GM21825 (cell line): ENCODE data around the gene RNF130.

ENCODE experiments used
- ATAC-seq: cut with Tn5 transposase; IDR thresholded peaks from one replicate; pipeline ENCODE4 v1.9.1; 2021; ENCODE audit warnings: mild to moderate bottlenecking, moderate library complexity; ENCODE audit not compliant: unreplicated experiment

Gene RNF130

GRCh38 chr5:180071531-180072255 is at the start of gene RNF130:
Gene RNF130 (minus strand): TSS chr5:180071759. CDS start chr5:180071702, 57 bp downstream.
- ATAC-seq: peak; percentile 68

GRCh38 chr5:180120237-180121101 is 48.9 kb upstream of the RNF130 start:
- ATAC-seq: no peak

DNA sequence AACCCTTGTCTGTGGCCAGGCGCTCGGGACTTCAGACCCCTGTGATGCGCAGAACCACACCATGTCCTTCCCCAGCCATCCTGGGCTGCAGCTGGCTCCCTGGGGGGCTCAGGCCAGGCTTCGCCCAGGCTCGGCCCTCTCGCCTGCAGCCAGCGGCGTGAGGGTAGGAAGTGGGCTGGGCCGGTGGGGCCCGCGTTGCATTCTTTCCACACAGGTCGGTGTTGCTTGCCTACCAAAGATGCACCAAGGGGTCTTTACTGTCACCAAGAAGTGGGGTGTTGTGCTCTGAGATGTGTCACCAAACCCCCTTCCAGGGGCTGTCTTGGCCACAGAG is 48.3 kb upstream of the RNF130 start:
- ATAC-seq: no peak

DNA sequence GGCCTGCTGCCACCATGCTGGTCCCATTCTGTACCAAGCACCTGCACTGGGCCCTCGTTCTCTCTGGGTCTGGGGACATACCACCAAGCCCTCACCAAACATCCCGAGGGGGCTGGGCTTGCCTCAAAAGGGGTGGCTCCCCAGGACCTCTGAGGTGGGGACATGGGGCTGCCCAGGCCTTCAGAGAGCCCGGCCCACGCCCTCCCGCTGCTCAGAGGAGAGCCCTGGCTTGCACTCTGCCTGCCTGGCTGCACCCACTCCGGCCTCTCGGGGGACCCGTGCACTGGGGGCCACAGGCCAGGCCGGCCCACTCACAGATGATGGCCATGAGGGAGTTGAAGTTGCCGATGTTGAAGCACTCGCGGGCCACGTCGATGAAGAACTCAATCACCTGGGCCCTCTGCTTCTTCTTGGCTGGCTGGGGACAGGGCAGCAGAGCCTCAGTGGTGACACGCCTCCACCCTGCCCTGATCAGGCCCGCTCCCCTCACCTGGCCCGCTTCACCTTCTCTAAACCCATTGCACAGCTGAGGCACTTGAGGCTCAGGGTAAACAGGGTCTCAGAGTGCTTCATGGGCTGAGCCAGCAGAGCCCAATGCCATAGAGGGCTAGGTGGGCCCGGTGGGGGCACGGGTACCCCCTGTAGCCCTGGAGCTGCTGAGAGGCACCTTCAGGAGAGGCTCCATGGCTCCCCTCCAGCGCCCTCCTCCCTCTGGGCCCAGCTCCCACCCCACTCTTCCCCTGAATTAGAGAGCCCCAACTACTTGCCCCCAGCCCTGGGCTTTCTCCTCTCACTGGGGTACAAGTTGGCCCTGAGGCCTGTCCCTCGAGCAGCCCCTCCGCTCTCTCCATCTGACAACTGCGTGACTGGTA is 47.7 kb upstream of the RNF130 start:
- no peak for ATAC-seq

DNA sequence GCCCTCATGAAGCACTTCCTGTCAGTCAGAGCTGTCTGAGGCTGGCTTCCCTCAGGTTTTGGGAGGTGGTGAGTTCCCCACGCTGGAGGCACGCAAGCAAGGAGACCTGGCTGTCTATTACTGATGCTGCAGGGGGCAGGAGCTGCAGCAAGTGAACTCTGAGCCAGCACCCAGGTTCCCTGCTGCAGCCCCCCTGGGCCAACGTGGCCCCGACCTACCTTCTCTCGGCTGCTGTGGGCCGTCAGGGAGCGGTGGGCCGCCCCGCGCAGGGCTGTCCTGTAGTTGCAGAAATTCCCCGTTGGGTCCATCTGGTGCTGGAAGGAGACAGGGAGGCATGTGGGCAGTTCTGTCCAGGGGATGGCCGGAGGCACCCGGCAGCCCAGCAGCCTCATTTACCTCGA is 46.8 kb upstream of the RNF130 start:
- no peak for ATAC-seq

GRCh38 chr5:180117000-180117725 is 45.6 kb upstream of the RNF130 start:
- ATAC-seq: no peak

DNA sequence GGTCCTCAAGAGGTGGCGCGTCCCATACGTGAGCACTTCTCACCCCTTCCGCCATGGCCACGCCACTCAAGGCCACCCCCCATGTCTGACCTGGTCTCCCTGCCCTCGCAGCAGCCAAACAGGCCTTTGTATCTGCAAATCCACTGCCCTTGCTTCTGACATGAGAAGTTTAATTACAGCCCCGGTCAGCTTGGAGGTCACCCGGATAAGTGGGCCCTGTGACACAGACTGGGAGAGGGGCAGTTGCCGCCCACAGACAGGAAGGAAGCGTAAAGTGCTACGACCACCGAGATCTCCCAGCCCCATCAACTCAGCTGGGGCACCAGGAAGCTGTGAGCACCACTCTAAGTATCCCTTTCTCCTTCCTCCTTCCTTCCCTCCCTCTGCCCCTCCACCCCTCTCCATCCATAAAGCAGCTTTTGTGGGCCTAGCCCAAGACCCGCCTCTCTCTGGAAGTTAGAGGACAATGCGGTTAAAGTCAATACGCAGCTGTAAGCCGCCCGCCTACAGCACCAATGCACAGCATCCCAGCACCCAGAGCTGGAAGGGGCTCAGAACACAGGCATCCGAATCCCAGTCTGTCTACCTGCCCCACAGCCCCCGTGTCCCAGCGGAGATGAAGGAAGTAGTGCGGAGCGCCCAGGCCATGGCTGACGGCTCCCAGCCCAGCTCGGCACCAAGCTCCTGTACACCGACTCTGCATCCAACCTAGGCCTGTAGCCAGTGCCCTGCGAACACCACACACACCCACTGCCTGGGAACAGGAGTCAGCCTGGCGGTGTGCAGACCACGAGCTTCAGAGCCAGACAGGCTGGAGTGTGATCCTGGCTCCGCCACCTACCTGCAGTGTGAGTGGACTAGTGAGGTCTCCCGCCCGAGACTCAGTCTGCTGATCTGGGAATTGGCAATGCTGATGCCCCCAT is 44.8 kb upstream of the RNF130 start:
- ATAC-seq: no peak

GRCh38 chr5:180115326-180116076 is 43.9 kb upstream of the RNF130 start:
- ATAC-seq: no peak

- no peak for ATAC-seq
These were observed 42.9 kb upstream of the RNF130 start for GRCh38 chr5:180114304-180115003.

- ATAC-seq: no peak
These were observed 42.2 kb upstream of the RNF130 start for GRCh38 chr5:180113660-180114303.

DNA sequence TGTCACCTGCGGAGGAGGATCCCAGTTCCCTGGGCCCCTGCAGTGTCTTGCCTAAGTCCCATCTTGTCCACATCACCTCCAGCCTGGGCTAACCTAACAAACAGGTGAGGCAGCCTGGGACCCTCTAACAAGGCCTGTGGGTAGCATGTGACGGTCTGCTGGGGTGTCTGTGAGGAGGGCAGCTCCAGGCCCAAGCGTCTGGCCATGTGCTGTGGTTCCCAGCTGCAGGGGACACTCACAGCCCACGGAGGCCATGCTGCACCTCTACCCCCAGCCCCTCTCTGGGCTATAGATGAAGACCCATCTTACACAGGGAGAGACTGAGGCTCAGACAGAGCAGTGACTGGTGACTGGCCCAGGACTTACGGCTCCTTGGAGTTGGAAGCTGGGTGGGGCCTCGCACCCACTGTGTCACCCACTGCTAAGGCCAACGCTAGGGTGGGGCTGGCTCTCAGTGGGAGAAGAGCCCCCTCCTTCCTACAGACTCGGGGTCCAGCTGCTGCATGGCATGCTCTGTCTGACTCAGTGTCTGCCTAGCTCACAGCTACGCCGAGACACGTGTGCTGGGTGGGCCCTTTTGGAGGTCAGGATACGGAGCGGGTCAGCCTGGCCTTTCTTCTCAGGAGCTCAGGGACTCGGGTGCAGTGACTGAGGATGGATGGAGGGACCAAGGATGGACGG is 40.8 kb upstream of the RNF130 start:
- no peak for ATAC-seq

- no peak for ATAC-seq
These were observed 39.9 kb upstream of the RNF130 start for GRCh38 chr5:180111273-180112002.

DNA sequence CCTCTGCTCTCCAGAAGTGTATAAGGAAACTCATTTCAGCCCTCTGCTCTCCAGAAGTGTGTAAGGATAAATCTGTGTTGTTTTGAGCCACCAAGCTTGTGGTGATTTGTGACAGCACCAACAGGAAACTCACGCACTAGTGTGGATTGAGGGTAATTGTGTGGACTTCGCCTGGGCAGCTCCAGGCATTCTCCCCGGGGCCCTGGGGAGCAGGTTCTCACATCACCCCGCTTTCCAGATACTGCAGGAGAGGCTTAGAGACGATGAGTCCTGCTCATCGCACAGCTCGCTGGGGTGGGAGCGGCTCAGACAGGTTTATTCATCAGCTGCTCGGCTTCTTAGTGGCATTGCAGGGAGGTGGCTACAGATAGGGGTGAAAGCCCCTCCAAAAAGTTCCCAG is 38.4 kb upstream of the RNF130 start:
- ATAC-seq: no peak

GRCh38 chr5:180107005-180107404 is 35.4 kb upstream of the RNF130 start:
- ATAC-seq: no peak

GRCh38 chr5:180105827-180106312 is 34.3 kb upstream of the RNF130 start:
- ATAC-seq: no peak

DNA sequence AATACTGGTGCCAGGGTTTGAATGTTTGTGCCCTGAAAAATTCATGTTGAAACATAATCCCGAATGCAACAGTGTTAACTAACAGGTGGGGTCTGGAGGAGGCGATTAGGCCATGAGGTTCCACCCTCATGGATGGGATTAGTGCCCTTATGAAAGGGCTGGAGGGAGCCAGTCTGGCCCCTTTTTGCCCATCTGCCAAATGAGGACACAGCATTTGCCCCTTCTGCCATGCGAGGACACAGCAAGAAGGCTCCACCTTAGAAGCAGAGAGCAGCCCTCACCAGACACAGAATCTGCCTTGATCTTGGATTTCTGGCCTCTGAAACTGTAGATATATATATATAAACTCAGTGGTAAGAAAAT is 32.6 kb upstream of the RNF130 start:
- ATAC-seq: no peak
